Nephron (organoid): Measurements from ENCODE around the gene HAUS3.
A peak's percentile ranks its signal among the peaks of the same experiment; 100 is the strongest.
"Not testable (repeated sequence)": the region's sequence is repeated elsewhere in the genome, so short reads cannot be mapped to it uniquely, and the experiment has no call there.

Source experiments
- H3K27ac Mint-ChIP-seq, 3 experiments: 2 replicates each; pipeline ENCODE4 v1.8.0; 2020; ENCODE audit warnings: mixed read lengths in 3 of 3, mild to moderate bottlenecking in 2 of 3, moderate library complexity in 1 of 3
- H3K27me3 Mint-ChIP-seq: 2 replicates; pipeline ENCODE4 v1.8.0; 2021; ENCODE audit warnings: low read depth, mild to moderate bottlenecking, moderate library complexity, mixed read lengths
- H3K36me3 Mint-ChIP-seq: 2 replicates; pipeline ENCODE4 v1.8.0; 2020; ENCODE audit warnings: low read depth, mixed read lengths
- H3K4me1 Mint-ChIP-seq: 2 replicates; pipeline ENCODE4 v1.8.0; 2020; ENCODE audit warnings: mixed read lengths
- H3K4me3 Mint-ChIP-seq, 3 experiments: 2 replicates each; pipeline ENCODE4 v1.8.0; 2020; ENCODE audit warnings: mild to moderate bottlenecking in 3 of 3, mixed read lengths in 3 of 3, moderate library complexity in 2 of 3
- H3K9me3 Mint-ChIP-seq: 2 replicates; pipeline ENCODE4 v1.8.0; 2020; ENCODE audit warnings: mixed read lengths
- TF ChIP-seq, protein P1 (sequence below), 3 experiments: fragments of 200-600 bp; sonication (generic); IDR thresholded peaks; one replicate each; pipeline ENCODE4 v1.5.0; 2021; ENCODE audit warnings: antibody characterized with exemption in 3 of 3; ENCODE audit not compliant: unreplicated experiment in 3 of 3

The HAUS3 gene

DNA sequence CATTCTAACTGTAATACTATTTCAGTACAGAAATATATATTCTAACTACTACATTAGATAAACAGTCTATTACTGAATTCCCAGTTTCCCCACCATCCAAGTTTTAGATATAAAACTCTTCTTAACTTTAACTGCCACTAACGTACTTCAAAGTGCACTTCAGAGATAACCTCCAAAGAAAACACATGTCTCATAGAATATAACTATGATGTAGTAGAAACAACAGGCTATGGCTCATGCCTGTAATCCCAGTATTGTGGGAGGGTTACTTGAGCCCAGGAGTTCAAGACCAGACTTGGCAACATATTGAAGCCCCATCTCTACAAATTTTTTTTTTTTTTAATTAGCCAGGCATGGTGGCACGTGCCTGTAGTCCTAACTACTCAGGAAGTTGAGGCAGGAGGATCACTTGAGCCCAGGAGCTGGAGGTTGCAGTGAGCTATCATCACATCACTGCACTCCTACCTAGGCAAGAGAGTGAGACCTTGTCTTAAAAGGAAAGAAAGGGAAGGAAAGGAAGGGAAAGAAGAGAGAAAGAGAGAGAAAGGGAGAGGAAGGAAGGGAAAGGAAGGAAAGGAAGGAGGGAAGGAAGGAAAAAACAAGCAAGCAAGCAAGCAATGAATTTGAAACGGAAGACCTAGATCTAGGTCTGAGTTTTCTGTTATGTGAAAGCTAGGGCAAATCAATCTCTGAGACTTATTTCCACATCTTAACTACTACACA, 4.8 kb downstream of the HAUS3 start:
- TF ChIP-seq, protein P1, sequence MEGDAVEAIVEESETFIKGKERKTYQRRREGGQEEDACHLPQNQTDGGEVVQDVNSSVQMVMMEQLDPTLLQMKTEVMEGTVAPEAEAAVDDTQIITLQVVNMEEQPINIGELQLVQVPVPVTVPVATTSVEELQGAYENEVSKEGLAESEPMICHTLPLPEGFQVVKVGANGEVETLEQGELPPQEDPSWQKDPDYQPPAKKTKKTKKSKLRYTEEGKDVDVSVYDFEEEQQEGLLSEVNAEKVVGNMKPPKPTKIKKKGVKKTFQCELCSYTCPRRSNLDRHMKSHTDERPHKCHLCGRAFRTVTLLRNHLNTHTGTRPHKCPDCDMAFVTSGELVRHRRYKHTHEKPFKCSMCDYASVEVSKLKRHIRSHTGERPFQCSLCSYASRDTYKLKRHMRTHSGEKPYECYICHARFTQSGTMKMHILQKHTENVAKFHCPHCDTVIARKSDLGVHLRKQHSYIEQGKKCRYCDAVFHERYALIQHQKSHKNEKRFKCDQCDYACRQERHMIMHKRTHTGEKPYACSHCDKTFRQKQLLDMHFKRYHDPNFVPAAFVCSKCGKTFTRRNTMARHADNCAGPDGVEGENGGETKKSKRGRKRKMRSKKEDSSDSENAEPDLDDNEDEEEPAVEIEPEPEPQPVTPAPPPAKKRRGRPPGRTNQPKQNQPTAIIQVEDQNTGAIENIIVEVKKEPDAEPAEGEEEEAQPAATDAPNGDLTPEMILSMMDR (IDR thresholded peaks at IDR 0.05; ENCODE audit: unreplicated experiment in 3 of 3) = no peak
- H3K4me3 Mint-ChIP-seq = peak overlapping the region; percentile 12 to 55 (median 18)
- no peak overlapping the region for H3K27ac Mint-ChIP-seq
- H3K27me3 Mint-ChIP-seq = no peaks in the 10 kb centered on the region
- no peaks in the 10 kb centered on the region for H3K9me3 Mint-ChIP-seq
- peaks cover 28% of the 10 kb centered on the region for H3K36me3 Mint-ChIP-seq
- peaks cover 26% of the 10 kb centered on the region for H3K4me1 Mint-ChIP-seq

DNA sequence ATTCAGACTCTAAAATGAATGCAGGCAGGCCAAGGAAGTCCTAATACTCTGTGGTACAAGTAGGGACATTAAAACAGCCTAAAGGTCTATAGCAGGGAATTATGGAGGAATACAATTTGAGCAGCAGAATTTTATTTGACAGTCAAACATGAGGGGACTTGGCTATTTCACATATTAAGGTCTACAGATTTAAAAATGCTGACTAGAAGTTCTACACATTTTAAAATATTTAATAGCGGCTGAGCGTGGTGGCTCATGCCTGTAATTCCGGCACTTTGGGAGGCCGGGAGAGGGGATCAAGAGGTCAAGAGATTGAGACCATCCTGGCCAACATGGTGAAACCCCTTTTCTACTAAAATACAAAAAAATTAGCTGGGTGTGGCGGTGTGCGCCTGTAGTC, 10.8 kb downstream of the HAUS3 start:
- no peaks in the 10 kb centered on the region for H3K9me3 Mint-ChIP-seq
- peaks cover 21% of the 10 kb centered on the region for H3K36me3 Mint-ChIP-seq
- no peak overlapping the region for H3K27ac Mint-ChIP-seq
- H3K4me3 Mint-ChIP-seq = no peak overlapping the region
- no peaks in the 10 kb centered on the region for H3K4me1 Mint-ChIP-seq
- no peaks in the 10 kb centered on the region for H3K27me3 Mint-ChIP-seq
- TF ChIP-seq, protein P1 (IDR thresholded peaks at IDR 0.05; ENCODE audit: unreplicated experiment in 3 of 3) = no peak

DNA sequence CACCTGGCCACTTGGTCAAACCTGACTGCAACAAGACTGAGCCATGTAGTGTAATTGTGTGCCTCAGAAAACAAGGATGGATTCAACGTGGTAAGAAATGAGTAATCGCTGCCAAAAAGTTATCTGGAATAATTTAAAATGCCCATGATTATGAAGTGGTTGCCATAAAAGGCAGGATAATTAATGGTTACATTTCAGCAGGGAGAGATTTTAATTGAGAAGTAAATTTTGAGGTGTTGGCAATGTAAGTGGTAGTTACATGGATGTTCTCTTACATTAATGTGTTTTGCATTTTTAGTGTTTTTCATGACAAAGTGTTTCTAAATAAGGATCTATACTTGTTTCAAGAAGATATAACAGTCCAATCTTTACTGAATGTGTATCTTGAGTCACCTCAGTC, 15.7 kb downstream of the HAUS3 start:
- Mint-ChIP-seq H3K9me3 (no peaks in the 10 kb centered on the region), H3K27ac (no peak overlapping the region), H3K4me1 (peaks cover 5% of the 10 kb centered on the region), H3K36me3 (peaks cover 5% of the 10 kb centered on the region), H3K27me3 (no peaks in the 10 kb centered on the region), H3K4me3 (no peak overlapping the region)
- TF ChIP-seq, protein P1 (IDR thresholded peaks at IDR 0.05; ENCODE audit: unreplicated experiment in 3 of 3) = no peak

DNA sequence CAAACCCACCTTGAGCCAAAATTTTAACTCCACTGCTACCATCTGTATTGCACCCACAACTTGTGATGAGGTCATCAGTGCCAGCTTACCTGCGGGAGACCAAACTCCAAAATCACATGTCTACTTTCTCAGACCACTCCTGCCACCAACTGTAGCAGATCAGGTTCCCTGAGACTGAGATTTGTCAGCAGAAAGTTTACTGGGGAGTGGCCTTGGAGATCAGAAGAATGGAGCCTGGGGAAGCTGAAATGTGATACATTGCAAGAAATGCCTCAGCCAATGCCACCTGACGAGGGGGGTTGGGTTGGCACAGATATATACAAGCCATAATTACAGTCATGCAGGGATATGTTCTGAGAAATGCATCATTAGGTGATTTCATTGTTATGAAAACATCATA, 19.1 kb downstream of the HAUS3 start:
- Mint-ChIP-seq H3K4me3 (no peak overlapping the region), H3K36me3 (peaks cover 5% of the 10 kb centered on the region), H3K4me1 (peaks cover 5% of the 10 kb centered on the region), H3K27ac (no peak overlapping the region), H3K9me3 (no peaks in the 10 kb centered on the region), H3K27me3 (no peaks in the 10 kb centered on the region)
- TF ChIP-seq, protein P1 (IDR thresholded peaks at IDR 0.05; ENCODE audit: unreplicated experiment in 3 of 3) = no peak

DNA sequence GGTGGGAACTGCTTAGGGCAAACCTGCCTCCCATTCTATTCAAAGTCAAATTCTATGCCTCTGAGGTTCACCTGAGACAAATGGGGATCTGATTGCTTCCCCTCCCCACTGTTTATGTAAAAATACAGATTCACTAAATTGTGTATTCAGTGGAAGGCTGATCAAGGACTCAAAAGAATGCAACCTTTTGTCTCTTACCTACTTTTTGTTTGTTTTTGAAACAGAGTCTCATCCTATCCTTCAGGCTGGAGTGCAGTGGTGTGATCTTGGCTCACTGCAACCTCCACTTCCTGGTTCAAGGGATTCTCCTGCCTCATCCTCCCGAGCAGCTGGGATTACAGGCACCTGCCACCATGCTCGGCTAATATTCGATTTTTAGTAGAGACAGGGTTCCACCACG, 20.5 kb downstream of the HAUS3 start:
- H3K36me3 Mint-ChIP-seq, H3K9me3 Mint-ChIP-seq, H3K27ac Mint-ChIP-seq, H3K4me1 Mint-ChIP-seq, H3K27me3 Mint-ChIP-seq, H3K4me3 Mint-ChIP-seq: not testable (repeated sequence)

DNA sequence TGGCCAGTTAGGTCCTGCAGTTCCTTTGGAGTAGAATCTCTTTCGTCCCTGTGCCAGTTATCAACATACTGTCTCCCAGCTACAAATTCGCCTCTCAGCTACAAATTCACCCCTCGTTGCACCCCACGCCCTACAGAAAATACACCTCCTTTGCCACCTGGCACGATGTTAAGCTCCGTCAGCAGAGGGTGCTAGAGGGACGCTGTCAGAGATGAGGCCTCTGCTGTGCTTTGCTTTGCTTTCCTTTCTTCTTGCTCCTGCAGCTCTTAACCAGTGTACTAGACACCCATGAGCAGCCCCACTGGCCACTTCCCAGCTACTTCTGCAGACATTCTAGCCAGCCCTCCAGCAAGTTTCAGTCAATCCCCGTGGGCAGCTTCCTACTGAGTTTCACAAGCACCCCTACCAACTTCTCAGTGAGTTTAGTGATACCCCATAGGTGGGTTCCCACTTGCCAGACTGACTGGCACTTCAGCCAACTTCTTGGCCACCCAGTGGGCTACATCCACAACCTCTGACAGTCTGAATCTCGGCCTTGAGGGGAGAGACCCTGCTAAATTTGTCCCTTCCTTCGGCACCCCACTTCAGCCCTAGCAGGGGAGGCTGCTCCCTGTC, 21.8 kb downstream of the HAUS3 start:
- Mint-ChIP-seq H3K27me3 (no peaks in the 10 kb centered on the region), H3K4me1 (peaks cover 5% of the 10 kb centered on the region), H3K36me3 (no peaks in the 10 kb centered on the region), H3K9me3 (no peaks in the 10 kb centered on the region), H3K4me3 (no peak overlapping the region), H3K27ac (no peak overlapping the region)
- TF ChIP-seq, protein P1 (IDR thresholded peaks at IDR 0.05; ENCODE audit: unreplicated experiment in 3 of 3) = peak; percentile 79 to 86 (median 83)
